ENCODE results near the gene HDAC3.

HDAC3 gene

GRCh38 chr5:141573489-141574121 lies 63.0 kb downstream of the HDAC3 start:
- no peak for DNase-seq (ENCODE audit: low read depth)
- TF ChIP-seq CTCF (IDR thresholded peaks at IDR 0.05; ENCODE audit: low read depth, low read length, missing control alignments), result no peak
- H3K4me3 ChIP-seq (ENCODE audit: low read depth, low read length), result no peak overlapping the region
- in situ Hi-C loops (cut with HindIII; ENCODE audit: low sequenced_read_pairs), result no loop called here
